Neural crest cell (in vitro differentiated cells): ENCODE measurements around the gene ATXN8OS. TPM values are rescaled to one million over a fixed set of nuclear protein-coding genes. Genes with fewer than 3 reads are reported as not detected.

ENCODE experiments used
- DNase-seq: peaks from one replicate; pipeline ENCODE4 v3.0.0; 2021; ENCODE audit warnings: low read depth, mixed read lengths, low spot score
- H3K27ac Mint-ChIP-seq: one replicate; pipeline ENCODE4 v1.8.0; 2021; ENCODE audit warnings: mild to moderate bottlenecking, mixed read lengths; ENCODE audit not compliant: unreplicated experiment
- H3K27me3 Mint-ChIP-seq: 2 replicates; pipeline ENCODE4 v1.8.0; 2021; ENCODE audit warnings: low read depth, mild to moderate bottlenecking, mixed read lengths
- H3K36me3 Mint-ChIP-seq: 2 replicates; pipeline ENCODE4 v1.8.0; 2021; ENCODE audit warnings: low read depth, mild to moderate bottlenecking, mixed read lengths
- H3K4me1 Mint-ChIP-seq: 2 replicates; pipeline ENCODE4 v1.8.0; 2021; ENCODE audit warnings: mixed read lengths
- H3K4me3 Mint-ChIP-seq: one replicate; pipeline ENCODE4 v1.8.0; 2021; ENCODE audit warnings: mild to moderate bottlenecking, mixed read lengths
- H3K9me3 Mint-ChIP-seq: 2 replicates; pipeline ENCODE4 v1.8.0; 2021; ENCODE audit warnings: mixed read lengths
- CTCF ChIP-seq: fragments of 200-600 bp; sonication (generic); conservative IDR thresholded peaks from 2 replicates; pipeline ENCODE4 v1.5.0; 2021; ENCODE audit warnings: antibody characterized with exemption, mild to moderate bottlenecking
- total RNA-seq: library from RNA; stranded (reverse); gene quantifications from 2 replicates; pipeline ENCODE4 v1.2.1, GENCODE V29; 2021

ATXN8OS gene
- total RNA-seq, 1 donor from 2014 or later: not detected

GRCh38 chr13:70098669-70099068 is 9.0 kb upstream of the ATXN8OS start:
- DNase-seq: no peak
- Mint-ChIP-seq H3K4me1 (no peaks in the 10 kb centered on the region), H3K27me3 (peaks cover 8% of the 10 kb centered on the region), H3K36me3 (no peaks in the 10 kb centered on the region), H3K9me3 (no peaks in the 10 kb centered on the region), H3K4me3 (no peak overlapping the region), H3K27ac (no peak overlapping the region)
- TF ChIP-seq CTCF: peak; percentile 74

- H3K36me3 Mint-ChIP-seq: no peaks in the 10 kb centered on the region
- no peaks in the 10 kb centered on the region for H3K9me3 Mint-ChIP-seq
- DNase-seq: no peak
- peaks cover 8% of the 10 kb centered on the region for H3K4me1 Mint-ChIP-seq
- H3K27me3 Mint-ChIP-seq: peaks cover 48% of the 10 kb centered on the region
- TF ChIP-seq CTCF: no peak
- H3K27ac Mint-ChIP-seq: no peak overlapping the region
- no peak overlapping the region for H3K4me3 Mint-ChIP-seq
Measured at GRCh38 chr13:70104481-70104880, 3.1 kb upstream of the ATXN8OS start.

- TF ChIP-seq CTCF: no peak
- H3K27me3 Mint-ChIP-seq: peaks cover 51% of the 10 kb centered on the region
- H3K9me3 Mint-ChIP-seq: no peaks in the 10 kb centered on the region
- peaks cover 8% of the 10 kb centered on the region for H3K4me1 Mint-ChIP-seq
- H3K36me3 Mint-ChIP-seq: no peaks in the 10 kb centered on the region
- H3K27ac Mint-ChIP-seq: no peak overlapping the region
- no peak for DNase-seq
- peak overlapping the region; percentile 78 for H3K4me3 Mint-ChIP-seq
Measured at GRCh38 chr13:70107125-70107497, 515 bp upstream of the ATXN8OS start.

- no peaks in the 10 kb centered on the region for H3K9me3 Mint-ChIP-seq
- H3K27ac Mint-ChIP-seq: no peak within 1 kb of the TSS
- peak within 1 kb of the TSS; percentile 78 for H3K4me3 Mint-ChIP-seq
- peaks cover 8% of the 10 kb centered on the region for H3K4me1 Mint-ChIP-seq
- peaks cover 44% of the 10 kb centered on the region for H3K27me3 Mint-ChIP-seq
- no peak for DNase-seq
- H3K36me3 Mint-ChIP-seq: no peaks in the 10 kb centered on the region
- TF ChIP-seq CTCF: no peak
Measured at GRCh38 chr13:70108356-70109105, 905 bp downstream of the ATXN8OS start, which contains the start of gene KLHL1. TSS of gene KLHL1 (minus strand) at chr13:70108452. CDS start at chr13:70107699, 753 bp downstream.

- Mint-ChIP-seq H3K4me3 (no peak overlapping the region), H3K9me3 (no peaks in the 10 kb centered on the region), H3K36me3 (no peaks in the 10 kb centered on the region), H3K27me3 (no peaks in the 10 kb centered on the region), H3K27ac (no peak overlapping the region), H3K4me1 (no peaks in the 10 kb centered on the region)
- no peak for DNase-seq
- no peak for TF ChIP-seq CTCF
Measured at GRCh38 chr13:70117338-70117905, 9.8 kb downstream of the ATXN8OS start.
